HTR-8/SVneo (cell line): Measurements from ENCODE around the gene PTPRD.

Experiments
- DNase-seq: peaks from one replicate; pipeline ENCODE4 v3.0.0; 2011; ENCODE audit warnings: low spot score, mixed read lengths; ENCODE audit not compliant: insufficient read length
- FAIRE-seq: peaks from 2 replicates; lab custom pipeline; 2011; peaks lifted over from hg19 to GRCh38; lab: Jason Lieb, UNC

PTPRD gene

DNA sequence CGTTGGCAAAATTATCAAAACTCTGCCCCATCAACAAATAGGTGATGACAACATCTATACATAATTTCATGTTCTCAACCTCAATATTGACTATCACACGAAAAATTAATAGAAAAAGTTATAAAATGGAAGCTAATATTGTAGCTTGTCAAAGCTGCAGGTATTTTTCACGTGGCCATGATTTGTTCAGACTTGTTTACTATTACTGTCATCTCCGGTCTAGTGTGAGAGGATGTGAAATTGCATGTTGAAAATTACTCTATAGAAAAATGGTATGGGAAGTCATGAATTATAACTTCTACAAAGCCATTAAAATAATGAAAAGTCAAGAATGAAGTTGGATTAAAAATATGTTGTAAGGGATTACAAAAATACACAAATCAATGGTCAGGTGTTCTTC is 385.8 kb downstream of the PTPRD start:
- DNase-seq (no peak), FAIRE-seq (no peak)

DNA sequence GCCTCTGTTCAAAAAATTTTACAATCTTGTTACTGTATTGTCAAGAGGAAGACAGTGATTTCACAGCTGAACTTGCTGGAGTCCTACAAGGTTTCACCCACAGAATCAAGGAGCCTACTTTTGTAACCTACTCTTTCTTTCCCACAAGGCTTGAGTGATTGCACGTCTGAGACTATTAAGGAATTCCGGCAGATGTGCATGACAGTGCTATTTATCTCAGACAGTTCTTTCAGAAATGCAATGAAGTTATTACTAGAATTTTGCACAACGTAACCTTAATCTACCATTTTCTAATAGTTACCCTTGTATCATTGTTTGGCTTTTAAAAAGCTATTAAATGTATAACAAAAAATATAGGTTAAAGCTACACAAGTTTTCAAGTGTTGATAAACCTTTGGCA is 400.1 kb downstream of the PTPRD start:
- FAIRE-seq (no peak), DNase-seq (no peak)

DNA sequence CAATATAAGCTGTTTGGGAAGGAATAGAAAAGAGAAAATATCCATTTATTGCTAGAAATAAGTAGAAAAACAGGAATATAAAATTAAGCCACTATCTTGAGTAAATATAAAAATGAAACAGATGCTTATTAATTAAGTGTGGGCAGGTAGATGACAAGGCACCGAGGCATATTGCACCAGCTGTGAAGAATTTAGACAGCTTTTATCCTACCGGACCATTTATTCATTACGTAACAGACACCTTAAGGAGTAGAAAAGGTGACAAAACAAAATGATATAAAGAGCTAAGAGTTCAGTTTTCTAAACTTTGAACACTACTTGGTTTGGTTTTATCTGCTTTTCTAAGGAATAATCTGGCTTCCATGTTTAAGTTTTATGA is 404.1 kb downstream of the PTPRD start:
- no peak for DNase-seq
- FAIRE-seq = no peak

DNA sequence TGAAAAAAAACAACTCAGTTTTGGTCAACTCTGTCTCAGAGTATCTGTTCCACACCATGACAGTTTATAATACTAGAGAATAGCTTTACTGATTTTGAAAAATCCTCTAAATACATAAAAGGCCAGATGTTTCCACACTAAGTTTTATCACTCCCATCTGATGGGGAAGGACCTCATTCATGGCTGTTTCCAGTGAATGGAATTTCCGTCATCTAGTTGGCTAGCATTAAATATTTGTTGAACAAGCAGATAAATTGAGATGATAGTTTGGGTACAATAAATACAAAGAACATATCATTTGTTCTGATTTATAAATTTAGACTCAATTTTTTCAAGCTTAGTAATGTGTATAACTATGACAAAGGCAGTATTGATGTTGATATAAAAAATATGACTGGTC is 408.5 kb downstream of the PTPRD start:
- no peak for FAIRE-seq
- DNase-seq = no peak

DNA sequence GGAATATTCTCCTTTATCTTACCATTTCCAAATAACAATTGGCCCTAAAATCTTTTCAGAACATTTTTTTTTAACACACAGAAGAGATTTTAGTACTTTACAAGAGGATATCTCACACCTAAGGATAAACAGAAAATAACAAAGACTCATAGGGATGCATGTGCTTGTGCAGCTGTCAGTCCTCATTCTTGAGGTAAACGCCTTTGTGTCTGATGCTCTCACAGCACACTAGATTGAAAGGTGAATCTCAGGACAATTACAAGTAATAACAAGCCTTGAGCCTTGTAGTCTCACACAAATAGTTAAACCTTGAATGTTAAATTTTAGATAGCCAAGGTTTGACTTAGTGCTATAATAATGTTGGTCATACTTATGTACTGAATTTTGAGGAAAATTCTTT is 439.2 kb downstream of the PTPRD start:
- FAIRE-seq (no peak), DNase-seq (no peak)

DNA sequence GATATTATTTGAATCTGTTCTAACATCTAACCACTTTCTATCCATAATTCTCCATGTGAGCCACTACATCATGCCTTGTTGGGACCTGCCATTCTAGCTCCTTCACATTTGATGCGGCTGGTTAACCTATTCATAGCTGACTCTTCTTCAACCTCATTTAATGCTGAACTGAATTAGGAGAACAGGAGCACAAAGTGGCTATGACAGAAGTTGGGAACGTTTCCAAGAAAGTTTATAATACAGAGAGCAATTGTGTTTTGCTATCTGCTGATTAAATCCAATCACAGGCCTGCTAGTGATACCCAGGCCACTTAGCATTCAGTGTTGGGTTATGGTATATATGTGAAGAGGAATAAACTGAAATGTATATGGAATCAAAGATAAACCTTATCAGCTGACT is 440.3 kb downstream of the PTPRD start:
- FAIRE-seq (no peak), DNase-seq (no peak)

DNA sequence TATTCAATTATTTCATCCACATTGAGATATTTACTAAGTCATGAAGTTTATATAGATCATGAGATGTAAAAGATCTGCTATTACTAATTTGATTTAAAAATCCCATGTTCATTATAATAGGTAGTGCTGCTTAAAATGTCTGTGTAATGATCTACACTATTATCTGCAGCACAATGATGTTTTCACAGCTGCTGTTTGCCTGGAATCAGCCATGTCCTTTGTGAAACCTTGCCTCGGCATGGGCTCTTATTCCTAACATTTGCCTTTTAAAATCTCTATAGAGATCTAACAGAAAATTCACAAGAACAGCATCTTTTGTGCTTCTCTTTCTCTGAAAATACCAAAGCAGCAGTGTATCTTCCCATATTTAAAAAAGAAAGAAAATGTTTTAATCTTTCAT is 444.6 kb downstream of the PTPRD start:
- no peak for FAIRE-seq

DNA sequence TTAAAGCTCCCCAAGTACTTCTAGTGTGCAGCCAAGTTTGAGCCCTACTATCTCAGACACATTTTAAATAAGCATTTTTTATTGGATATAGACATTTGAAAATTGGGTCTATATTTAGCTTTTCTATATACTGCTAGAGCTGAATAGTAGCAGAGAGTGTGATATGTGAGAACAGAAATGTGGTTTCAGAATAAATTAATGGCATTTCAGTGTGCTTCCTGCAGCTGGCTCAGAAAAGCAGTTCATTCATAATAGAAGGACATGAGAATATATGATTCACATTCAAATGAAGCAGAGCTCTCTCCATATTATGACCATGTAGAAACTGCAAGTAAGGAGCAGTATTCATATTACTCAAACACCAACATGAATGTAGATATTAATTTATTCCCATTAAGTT is 464.0 kb downstream of the PTPRD start:
- DNase-seq (no peak), FAIRE-seq (no peak)

More for the DNA sequence above, 444.6 kb downstream of the PTPRD start:
- DNase-seq = no peak

DNA sequence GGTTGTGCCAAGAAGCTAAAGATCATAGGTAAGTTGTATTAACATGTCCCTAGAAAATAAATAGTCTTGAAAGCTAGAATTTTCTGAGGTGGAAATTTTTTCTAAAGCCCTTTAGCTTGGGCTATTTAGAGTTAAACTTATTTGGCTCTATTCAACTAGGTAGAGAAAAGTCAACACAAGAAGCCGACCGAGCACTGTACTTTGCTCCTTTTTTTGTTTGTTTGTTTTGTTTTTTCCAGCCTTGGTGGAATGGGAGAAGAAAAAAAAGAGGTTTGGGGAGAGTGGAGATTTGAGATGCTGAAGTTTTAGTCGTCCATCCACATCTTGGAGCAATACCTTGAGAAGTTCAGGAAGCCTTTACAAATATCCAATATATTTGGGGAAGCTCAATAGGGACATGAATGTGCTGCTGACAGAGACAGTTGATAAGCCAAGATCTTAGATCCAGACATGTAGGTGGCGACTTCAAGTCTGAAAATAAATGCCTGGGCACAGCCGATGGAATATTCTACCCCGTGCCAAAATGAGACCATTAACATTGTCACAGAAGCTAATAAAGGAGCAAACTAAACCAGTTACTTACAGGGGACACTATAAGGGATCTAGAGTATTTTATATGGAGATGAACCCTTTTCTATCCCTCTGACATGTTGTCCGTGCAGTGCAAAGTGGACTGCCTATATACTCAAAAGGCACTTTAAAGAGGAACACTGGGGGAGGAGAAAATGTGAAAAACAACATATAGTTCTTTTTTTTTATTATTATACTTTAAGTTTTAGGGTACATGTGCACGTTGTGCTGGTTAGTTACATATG is 466.1 kb downstream of the PTPRD start:
- FAIRE-seq = no peak

DNA sequence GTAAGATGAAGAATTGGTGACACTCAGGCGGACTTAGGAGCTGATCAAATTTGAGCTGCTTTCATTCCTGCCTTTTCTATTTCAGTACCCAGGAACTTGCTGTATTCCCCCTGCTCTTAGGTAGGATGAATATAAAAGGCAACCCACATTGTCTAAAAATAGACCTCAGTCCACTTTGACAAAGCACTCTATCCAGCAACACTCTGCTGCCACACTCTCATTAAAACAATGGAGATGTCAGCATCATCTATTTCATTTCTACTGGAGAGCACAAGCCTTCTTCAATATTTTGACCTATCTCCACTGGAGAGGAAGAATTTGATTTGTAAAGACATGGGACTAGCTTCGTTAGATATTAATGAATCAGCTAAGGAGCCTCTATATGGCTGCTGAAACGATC is 468.4 kb downstream of the PTPRD start:
- no peak for FAIRE-seq
- DNase-seq = no peak

More for the DNA sequence above, 466.1 kb downstream of the PTPRD start:
- DNase-seq = no peak

DNA sequence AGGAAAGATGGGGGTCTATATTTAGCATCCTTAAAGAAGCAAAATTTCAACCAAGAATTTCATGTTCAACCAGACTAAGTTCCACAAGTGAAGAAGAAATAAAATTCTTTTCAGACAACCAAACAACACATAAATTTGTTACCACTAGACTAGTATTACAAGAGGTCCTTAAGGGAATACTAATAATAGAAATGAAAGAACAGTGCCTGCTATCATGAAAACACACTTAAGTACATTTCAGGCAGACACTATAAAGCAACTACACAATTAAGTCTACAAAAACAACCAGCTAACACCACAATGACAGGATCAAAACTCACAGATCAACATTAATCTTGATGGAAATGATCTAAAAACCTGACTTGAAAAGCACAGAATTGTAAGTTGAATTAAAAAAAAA is 477.2 kb downstream of the PTPRD start:
- FAIRE-seq = no peak
- no peak for DNase-seq

DNA sequence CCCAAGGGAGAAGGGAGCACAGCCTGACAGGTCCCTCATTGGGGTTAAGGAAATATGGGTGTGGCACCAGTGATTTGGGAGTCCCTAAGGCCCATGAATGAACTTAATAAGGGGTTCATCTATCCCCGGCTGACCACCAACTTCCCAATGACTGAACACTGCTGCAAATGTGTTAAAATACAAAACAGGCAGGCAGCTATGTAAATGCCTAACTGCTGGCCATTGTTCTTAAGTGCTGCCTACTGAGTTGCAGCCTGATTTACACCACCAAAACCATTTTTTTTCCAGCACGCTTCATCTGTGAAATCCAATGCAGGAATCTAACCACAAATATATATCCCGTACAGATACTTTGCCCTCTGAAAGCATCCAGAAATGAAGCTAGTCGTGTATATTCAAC is 478.5 kb downstream of the PTPRD start:
- DNase-seq (no peak), FAIRE-seq (no peak)

DNA sequence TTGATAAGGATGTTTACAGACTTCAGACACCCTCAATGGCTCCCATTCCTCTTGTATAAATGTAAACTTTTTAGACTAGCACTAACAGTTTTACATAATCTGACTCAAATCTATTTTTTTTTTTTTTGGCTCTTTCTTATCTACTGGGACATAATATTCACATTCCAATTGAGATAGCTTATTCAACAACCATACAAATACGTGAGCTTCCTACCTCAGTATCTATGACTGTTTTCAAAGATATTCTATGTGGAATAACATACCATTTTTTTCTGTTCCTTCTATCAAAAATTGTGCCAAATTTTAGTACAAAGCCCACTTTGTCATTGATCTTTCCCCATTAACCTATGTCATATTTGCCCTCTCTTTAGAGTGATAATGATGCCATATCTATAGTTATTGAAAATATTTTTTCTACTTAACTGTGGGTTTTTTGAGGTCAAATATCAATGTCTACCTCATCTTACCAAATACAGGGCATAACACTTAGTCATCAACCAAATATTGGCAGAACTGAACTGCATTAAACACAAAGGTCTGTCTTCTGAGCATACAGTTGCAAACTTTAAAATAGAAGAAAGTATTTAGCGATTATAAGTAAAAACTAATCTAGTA is 482.6 kb downstream of the PTPRD start:
- DNase-seq = no peak
- FAIRE-seq = no peak

DNA sequence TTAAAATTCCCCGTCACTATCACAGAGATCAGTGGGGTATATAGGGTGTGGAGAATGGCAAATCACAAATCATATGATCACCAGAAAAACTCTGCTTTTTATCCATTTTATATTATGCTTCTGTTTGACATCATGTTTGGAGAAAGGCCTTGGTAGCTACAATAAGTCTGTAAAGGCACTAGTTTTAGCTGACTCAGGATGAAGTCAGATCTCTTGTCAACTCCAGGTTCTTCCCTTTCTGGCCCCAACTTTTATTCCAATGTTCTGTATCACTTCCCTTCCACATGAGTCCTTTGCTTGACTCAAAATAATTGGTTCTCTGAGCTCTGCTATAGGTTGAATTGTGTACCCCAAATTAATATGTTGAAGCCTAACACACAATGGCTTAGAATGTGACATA is 484.9 kb downstream of the PTPRD start:
- DNase-seq (no peak), FAIRE-seq (no peak)

DNA sequence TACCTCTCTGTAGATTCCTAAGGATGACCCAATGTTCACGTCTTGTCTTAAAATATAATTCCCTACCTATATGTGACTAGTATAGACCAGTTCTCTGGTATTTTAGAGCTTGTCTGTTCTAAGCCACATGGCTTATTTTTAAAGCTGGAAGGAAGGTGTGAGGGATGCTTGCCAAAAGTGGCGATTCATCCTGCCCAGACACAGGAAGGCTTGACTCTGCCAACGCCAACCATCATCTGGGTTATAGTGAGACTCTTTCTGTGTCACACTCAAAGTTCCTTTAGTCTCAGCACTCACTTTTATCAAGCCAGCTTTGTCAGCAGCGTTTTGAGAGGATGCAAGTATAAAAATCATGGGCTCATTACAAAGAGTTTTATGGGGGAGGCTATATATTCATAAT is 500.0 kb downstream of the PTPRD start:
- FAIRE-seq = no peak
- DNase-seq = no peak

DNA sequence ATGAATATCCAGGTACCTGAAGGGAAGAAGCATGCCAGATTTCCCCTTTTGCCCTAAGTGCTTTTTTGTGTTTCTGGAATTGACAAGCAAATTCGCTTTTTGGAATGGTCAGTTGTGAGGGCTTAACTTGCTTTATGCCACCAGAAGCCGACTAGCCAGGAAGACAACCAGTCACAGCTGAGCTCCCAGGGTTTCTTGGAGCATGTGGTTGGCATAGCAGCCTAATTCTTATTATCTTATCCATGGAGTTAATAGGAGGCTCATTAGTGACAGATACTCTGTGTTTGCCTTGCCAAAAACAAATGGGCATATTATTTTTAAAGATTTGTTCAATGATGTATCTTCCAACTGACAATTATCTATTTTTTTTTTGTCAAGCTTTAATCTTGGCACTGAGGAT is 500.7 kb downstream of the PTPRD start:
- FAIRE-seq (no peak), DNase-seq (no peak)

DNA sequence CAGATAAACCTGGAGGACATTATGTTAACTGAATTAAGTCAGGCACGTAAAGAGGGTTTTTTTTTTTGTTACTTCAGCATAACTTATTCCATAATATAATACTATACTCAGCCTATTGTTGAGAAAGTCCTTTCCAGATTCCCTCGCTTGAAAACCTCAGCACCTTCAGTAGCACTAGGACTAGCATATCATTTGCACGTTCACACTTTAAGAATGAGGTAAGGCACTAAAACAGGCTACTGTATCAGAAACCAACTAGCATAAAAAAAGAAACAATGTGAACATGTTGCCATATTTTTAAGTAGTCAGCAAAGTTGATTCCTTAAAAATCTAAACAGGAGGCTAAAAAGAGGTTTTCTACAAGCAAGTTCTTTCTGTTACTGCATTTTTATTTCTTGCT is 504.0 kb downstream of the PTPRD start:
- FAIRE-seq (no peak), DNase-seq (no peak)

DNA sequence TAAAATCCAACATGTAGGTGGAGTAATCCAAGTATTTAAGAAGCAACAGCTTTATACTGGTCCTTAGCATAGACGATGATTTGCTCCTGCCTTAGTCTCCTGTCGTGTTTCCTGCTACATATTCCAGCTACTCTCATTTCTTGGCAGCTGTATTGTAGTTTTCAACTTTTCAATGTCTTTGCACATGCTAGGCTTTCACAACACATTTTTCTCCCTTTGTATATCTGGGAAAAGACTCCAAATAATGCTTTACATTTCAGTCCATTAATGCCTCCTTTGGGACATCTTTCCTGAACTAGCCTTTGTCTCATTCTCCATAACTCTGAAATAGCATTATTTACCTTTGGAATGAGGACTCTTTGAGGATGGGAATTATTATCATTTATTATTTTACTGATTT is 508.0 kb downstream of the PTPRD start:
- no peak for FAIRE-seq

DNA sequence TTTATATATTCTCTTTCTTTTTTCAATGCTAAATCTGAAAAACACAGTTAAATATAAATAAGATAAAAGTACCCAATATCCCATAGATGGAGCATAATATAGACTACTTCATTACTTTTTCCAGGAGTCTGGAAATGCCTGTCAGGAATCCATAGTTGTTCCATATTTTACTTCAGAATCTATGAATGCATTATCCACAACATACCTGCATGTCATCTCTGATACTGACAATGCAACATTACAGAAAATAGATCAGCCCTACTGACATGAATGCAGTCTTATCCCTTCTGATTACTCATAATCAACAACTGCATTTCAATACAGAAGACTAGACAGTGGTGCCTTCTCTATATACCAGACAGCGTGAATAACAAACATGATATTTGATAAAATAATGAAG is 517.6 kb downstream of the PTPRD start:
- no peak for FAIRE-seq
- no peak for DNase-seq

More for the DNA sequence above, 508.0 kb downstream of the PTPRD start:
- no peak for DNase-seq

DNA sequence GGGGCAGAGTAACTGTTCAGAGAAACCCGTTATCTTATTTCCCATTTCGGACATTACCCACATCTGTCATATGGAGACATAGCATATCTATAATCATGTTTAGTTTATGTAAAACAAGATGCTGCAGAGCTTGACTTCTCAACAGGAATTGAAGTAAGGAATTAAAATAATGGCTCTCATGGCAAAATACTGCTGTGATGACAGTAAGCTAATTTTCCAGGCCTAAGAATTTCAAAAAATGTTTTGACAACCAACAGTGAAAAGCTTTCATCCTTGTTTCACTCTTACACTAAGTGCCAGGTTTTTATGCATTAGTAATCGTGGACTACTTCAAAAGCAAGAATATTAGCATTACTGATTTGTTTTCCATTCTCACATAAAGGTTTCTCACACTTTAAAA is 518.2 kb downstream of the PTPRD start:
- DNase-seq (no peak), FAIRE-seq (no peak)

DNA sequence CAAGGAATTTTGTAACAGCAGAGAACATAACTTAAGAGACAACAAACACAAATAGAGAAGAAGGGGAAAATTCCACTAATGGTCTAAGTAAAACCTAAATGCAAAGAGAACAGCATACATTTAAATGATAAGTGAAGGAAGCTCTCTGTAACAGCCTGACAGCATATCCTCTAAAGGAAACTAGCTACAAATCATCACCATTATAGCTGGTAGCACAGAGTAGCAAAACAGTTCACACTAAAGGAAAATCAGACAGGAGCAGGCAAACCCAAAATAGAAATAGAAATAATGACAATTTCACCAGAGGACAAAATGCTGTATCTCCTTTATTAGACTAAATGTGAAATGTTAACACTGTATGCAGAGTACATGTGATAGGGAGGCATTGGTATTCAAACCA is 532.8 kb downstream of the PTPRD start:
- DNase-seq = no peak
- FAIRE-seq = no peak
